HG02798 (cell line): ENCODE results near the gene GLA.
A peak's percentile ranks its signal among the peaks of the same experiment; 100 is the strongest.

Experiments used
- ATAC-seq: cut with Tn5 transposase; IDR thresholded peaks from one replicate; pipeline ENCODE4 v1.9.1; 2021; ENCODE audit warnings: mild to moderate bottlenecking; ENCODE audit not compliant: unreplicated experiment, poor library complexity

Gene GLA

GRCh38 chrX:101398694-101399093 is 9.0 kb downstream of the GLA start:
- ATAC-seq = no peak

GRCh38 chrX:101397779-101398178 is 9.9 kb downstream of the GLA start:
- ATAC-seq = no peak

GRCh38 chrX:101395789-101396188 is 11.9 kb downstream of the GLA start:
- no peak for ATAC-seq

GRCh38 chrX:101394372-101394771 is 13.4 kb downstream of the GLA start:
- ATAC-seq = no peak

GRCh38 chrX:101393530-101394305 is 14.0 kb downstream of the GLA start:
- ATAC-seq = no peak

GRCh38 chrX:101391831-101392230 is 15.9 kb downstream of the GLA start:
- ATAC-seq = no peak

- ATAC-seq = peak; percentile 85
These were observed 16.8 kb downstream of the GLA start, which contains the start of gene RPL36A for GRCh38 chrX:101390664-101391525. TSS of gene RPL36A (plus strand) at chrX:101391011. CDS start at chrX:101391044, 33 bp downstream.

- no peak for ATAC-seq
These were observed 19.1 kb downstream of the GLA start for GRCh38 chrX:101388604-101389003.

- ATAC-seq = no peak
These were observed 21.2 kb downstream of the GLA start for GRCh38 chrX:101386542-101386885.

- ATAC-seq = peak; percentile 71
These were observed 21.8 kb downstream of the GLA start, which contains the start of gene BTK for GRCh38 chrX:101385795-101386541. TSS of gene BTK (minus strand) at chrX:101386191. CDS start at chrX:101375284, 10,907 bp downstream.

- no peak for ATAC-seq
These were observed 22.6 kb downstream of the GLA start for GRCh38 chrX:101385026-101385684.

GRCh38 chrX:101383679-101384205 is 24.0 kb downstream of the GLA start:
- ATAC-seq = peak; percentile 80

GRCh38 chrX:101377547-101377946 is 30.2 kb downstream of the GLA start:
- ATAC-seq = no peak

GRCh38 chrX:101370888-101371504 is 36.7 kb downstream of the GLA start:
- no peak for ATAC-seq

GRCh38 chrX:101369687-101370086 is 38.0 kb downstream of the GLA start:
- no peak for ATAC-seq

- ATAC-seq = no peak
These were observed 38.9 kb downstream of the GLA start for GRCh38 chrX:101368800-101369199.

GRCh38 chrX:101365301-101365795 is 42.4 kb downstream of the GLA start:
- ATAC-seq = no peak

GRCh38 chrX:101362757-101363156 is 45.0 kb downstream of the GLA start:
- ATAC-seq = no peak

- no peak for ATAC-seq
These were observed 45.6 kb downstream of the GLA start for GRCh38 chrX:101362116-101362515.
